ENCODE measurements around the gene SCAF4. TPM values are rescaled to one million over a fixed set of nuclear protein-coding genes. Genes with fewer than 3 reads are reported as not detected.

Gene SCAF4
- total and polyA plus RNA-seq, 2 donors (not counting 1 experiment from before 2014, with no cell fraction given) = 42.3 to 110 TPM

GRCh38 chr21:31660591-31660990 lies 71.3 kb downstream of the SCAF4 start:
- peaks cover 45% of the 10 kb centered on the region for H3K79me2 ChIP-seq (ENCODE audit: control insufficient read depth, insufficient read depth, low read length)
- H3K4me2 ChIP-seq (replicated peaks; ENCODE audit: low read depth, low read length, poor library complexity, severe bottlenecking) = peak overlapping the region; percentile 91
- peak overlapping the region; percentile 80 for H3K9ac ChIP-seq (ENCODE audit: low read length)
- Mint-ChIP-seq H3K4me3 (peak overlapping the region; percentile 93), H3K27me3 (no peaks in the 10 kb centered on the region), H3K27ac (peak overlapping the region; percentile 92), H3K9me3 (ENCODE audit: insufficient read depth) (no peaks in the 10 kb centered on the region), H3K4me1 (peaks cover 53% of the 10 kb centered on the region)
- no peaks in the 10 kb centered on the region for H3K27me3 ChIP-seq (replicated peaks in 1 of 4; ENCODE audit: control extremely low read depth in 1 of 4, control insufficient read depth in 3 of 4, insufficient read depth in 4 of 4, low read length in 3 of 4)
- TF ChIP-seq, protein P1, sequence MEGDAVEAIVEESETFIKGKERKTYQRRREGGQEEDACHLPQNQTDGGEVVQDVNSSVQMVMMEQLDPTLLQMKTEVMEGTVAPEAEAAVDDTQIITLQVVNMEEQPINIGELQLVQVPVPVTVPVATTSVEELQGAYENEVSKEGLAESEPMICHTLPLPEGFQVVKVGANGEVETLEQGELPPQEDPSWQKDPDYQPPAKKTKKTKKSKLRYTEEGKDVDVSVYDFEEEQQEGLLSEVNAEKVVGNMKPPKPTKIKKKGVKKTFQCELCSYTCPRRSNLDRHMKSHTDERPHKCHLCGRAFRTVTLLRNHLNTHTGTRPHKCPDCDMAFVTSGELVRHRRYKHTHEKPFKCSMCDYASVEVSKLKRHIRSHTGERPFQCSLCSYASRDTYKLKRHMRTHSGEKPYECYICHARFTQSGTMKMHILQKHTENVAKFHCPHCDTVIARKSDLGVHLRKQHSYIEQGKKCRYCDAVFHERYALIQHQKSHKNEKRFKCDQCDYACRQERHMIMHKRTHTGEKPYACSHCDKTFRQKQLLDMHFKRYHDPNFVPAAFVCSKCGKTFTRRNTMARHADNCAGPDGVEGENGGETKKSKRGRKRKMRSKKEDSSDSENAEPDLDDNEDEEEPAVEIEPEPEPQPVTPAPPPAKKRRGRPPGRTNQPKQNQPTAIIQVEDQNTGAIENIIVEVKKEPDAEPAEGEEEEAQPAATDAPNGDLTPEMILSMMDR (IDR thresholded peaks at IDR 0.05) = no peak
- TF ChIP-seq EZH2 (IDR thresholded peaks at IDR 0.05; ENCODE audit: borderline replicate concordance, insufficient read depth, low read depth, low read length, poor library complexity, severe bottlenecking) = no peak
- intact Hi-C loops (cut with micrococcal nuclease) = no loop called here
- ChIA-PET POLR2A (no interaction called here), CTCF (no interaction called here)
- no peak overlapping the region for H3K27ac ChIP-seq (ENCODE audit: low read length in 2 of 2)
- H4K20me1 ChIP-seq (ENCODE audit: control insufficient read depth, insufficient read depth, low read length, poor library complexity, severe bottlenecking) = peaks cover 38% of the 10 kb centered on the region
- WGBS (ENCODE audit: insufficient coverage) = 65% methylated on average over 4 of the region's 8 CpGs
- H3K4me1 ChIP-seq (ENCODE audit: control insufficient read depth in 2 of 2, insufficient read depth in 2 of 2, low read length in 2 of 2) = peaks cover 16 to 18% of the 10 kb centered on the region in 2 donors
- no peak for ATAC-seq (ENCODE audit: low read depth)
- peak overlapping the region; percentile 82 for H2AFZ ChIP-seq (ENCODE audit: insufficient read depth, low read depth, low read length, poor library complexity, severe bottlenecking)
- peaks cover 0 to 19% of the 10 kb centered on the region in 2 experiments for H3K36me3 ChIP-seq (replicated peaks in 1 of 2; ENCODE audit: control extremely low read depth in 1 of 2, control insufficient read depth in 1 of 2, extremely low read depth in 1 of 2, insufficient read depth in 2 of 2, low read length in 1 of 2)
- peak overlapping the region; percentile 62 to 84 (median 74) for H3K4me3 ChIP-seq (ENCODE audit: control extremely low read depth in 1 of 5, extremely low read depth in 1 of 5, insufficient read depth in 1 of 5, low read depth in 2 of 5, low read length in 4 of 5)
- no peaks in the 10 kb centered on the region for H3K9me3 ChIP-seq (ENCODE audit: control extremely low read depth in 1 of 3, control insufficient read depth in 2 of 3, insufficient read depth in 1 of 3, low read length in 2 of 3)
- no peak for DNase-seq

DNA sequence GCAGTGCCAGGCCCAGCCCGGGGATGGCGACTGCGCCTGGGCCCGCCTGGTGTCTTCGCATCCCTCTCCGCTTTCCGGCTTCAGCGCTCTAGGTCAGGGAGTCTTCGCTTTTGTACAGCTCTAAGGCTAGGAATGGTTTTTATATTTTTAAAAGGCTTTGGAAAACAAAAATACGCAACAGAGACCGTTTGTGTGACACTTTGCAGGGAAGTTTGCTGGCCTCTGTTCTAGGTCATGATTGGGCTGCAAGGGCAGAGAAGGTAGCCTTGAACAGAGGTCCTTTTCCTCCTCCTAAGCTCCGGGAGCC lies 71.7 kb downstream of the SCAF4 start:
- Histone ChIP-seq H3K4me1 (ENCODE audit: control insufficient read depth in 2 of 2, insufficient read depth in 2 of 2, low read length in 2 of 2) (peaks cover 20 to 22% of the 10 kb centered on the region in 2 donors), H3K79me2 (ENCODE audit: control insufficient read depth, insufficient read depth, low read length) (peaks cover 42% of the 10 kb centered on the region), H3K27ac (ENCODE audit: low read length in 2 of 2) (peak overlapping the region in 1 of 2 donors; percentile 53), H3K27me3 (replicated peaks in 1 of 4; ENCODE audit: control extremely low read depth in 1 of 4, control insufficient read depth in 3 of 4, insufficient read depth in 4 of 4, low read length in 3 of 4) (no peaks in the 10 kb centered on the region), H3K36me3 (replicated peaks in 1 of 2; ENCODE audit: control extremely low read depth in 1 of 2, control insufficient read depth in 1 of 2, extremely low read depth in 1 of 2, insufficient read depth in 2 of 2, low read length in 1 of 2) (peaks cover 0 to 15% of the 10 kb centered on the region in 2 experiments), H4K20me1 (ENCODE audit: control insufficient read depth, insufficient read depth, low read length, poor library complexity, severe bottlenecking) (peaks cover 35% of the 10 kb centered on the region), H3K9me3 (ENCODE audit: control extremely low read depth in 1 of 3, control insufficient read depth in 2 of 3, insufficient read depth in 1 of 3, low read length in 2 of 3) (no peaks in the 10 kb centered on the region), H3K4me2 (replicated peaks; ENCODE audit: low read depth, low read length, poor library complexity, severe bottlenecking) (peak overlapping the region; percentile 91), H2AFZ (ENCODE audit: insufficient read depth, low read depth, low read length, poor library complexity, severe bottlenecking) (peak overlapping the region; percentile 82), H3K9ac (ENCODE audit: low read length) (peak overlapping the region; percentile 80), H3K4me3 (ENCODE audit: control extremely low read depth in 1 of 5, extremely low read depth in 1 of 5, insufficient read depth in 1 of 5, low read depth in 2 of 5, low read length in 4 of 5) (peak overlapping the region; percentile 62 to 84 (median 74))
- no peaks in the 10 kb centered on the region for H3K27me3 Mint-ChIP-seq
- H3K27ac Mint-ChIP-seq = peak overlapping the region; percentile 92
- H3K4me3 Mint-ChIP-seq = peak overlapping the region; percentile 93
- ChIA-PET CTCF (no interaction called here), POLR2A (no interaction called here)
- peaks cover 53% of the 10 kb centered on the region for H3K4me1 Mint-ChIP-seq
- intact Hi-C loops (cut with micrococcal nuclease) = no loop called here
- 0% methylated on average over 11 of the region's 12 CpGs for WGBS (ENCODE audit: insufficient coverage)
- TF ChIP-seq, protein P1 (IDR thresholded peaks at IDR 0.05) = no peak
- TF ChIP-seq EZH2 (IDR thresholded peaks at IDR 0.05; ENCODE audit: borderline replicate concordance, insufficient read depth, low read depth, low read length, poor library complexity, severe bottlenecking) = no peak
- H3K9me3 Mint-ChIP-seq (ENCODE audit: insufficient read depth) = no peaks in the 10 kb centered on the region
- ATAC-seq (ENCODE audit: low read depth) (no peak), DNase-seq (no peak)
